Neuronal stem cell (in vitro differentiated cells): ENCODE results near the gene TSHZ2.

Source experiments
- DNase-seq: peaks from one replicate; pipeline ENCODE4 v3.0.0-alpha.2; 2013; ENCODE audit warnings: low spot score
- H2AFZ ChIP-seq: one replicate; pipeline ENCODE4 v1.6.1; 2013; ENCODE audit warnings: mild to moderate bottlenecking, low read length, inconsistent platforms
- H2AK5ac ChIP-seq: 2 replicates; pipeline ENCODE4 v1.6.1; 2013; ENCODE audit warnings: low read depth, mild to moderate bottlenecking, inconsistent platforms, low read length, moderate library complexity, mixed read lengths
- H2BK120ac ChIP-seq: 2 replicates; pipeline ENCODE4 v1.6.1; 2013; ENCODE audit warnings: low read depth, mild to moderate bottlenecking, inconsistent platforms, low read length, moderate library complexity, mixed read lengths
- H2BK12ac ChIP-seq: one replicate; pipeline ENCODE4 v1.6.1; 2013; ENCODE audit warnings: low read length, inconsistent platforms
- H2BK15ac ChIP-seq: 2 replicates; pipeline ENCODE4 v1.6.1; 2013; ENCODE audit warnings: mild to moderate bottlenecking, low read length, inconsistent platforms, mixed read lengths
- H2BK5ac ChIP-seq: one replicate; pipeline ENCODE4 v1.6.1; 2013; ENCODE audit warnings: inconsistent platforms, mild to moderate bottlenecking, low read length, moderate library complexity
- H3K14ac ChIP-seq: one replicate; pipeline ENCODE4 v1.6.1; 2013; ENCODE audit warnings: low read length, inconsistent platforms
- H3K18ac ChIP-seq: 2 replicates; pipeline ENCODE4 v1.6.1; 2013; ENCODE audit warnings: low read length, inconsistent platforms
- H3K23ac ChIP-seq: 2 replicates; pipeline ENCODE4 v1.6.1; 2013; ENCODE audit warnings: low read depth, mild to moderate bottlenecking, mixed read lengths, low read length, inconsistent platforms; ENCODE audit not compliant: poor library complexity
- H3K27ac ChIP-seq: replicated peaks from 3 replicates; pipeline ENCODE4 v1.5.1; 2013; ENCODE audit warnings: low read length, inconsistent platforms
- H3K27me3 ChIP-seq, 3 experiments: 2 replicates each; pipeline ENCODE4 v1.6.1; 2013; ENCODE audit warnings: low read length in 3 of 3, mild to moderate bottlenecking in 2 of 3, inconsistent platforms in 1 of 3, low read depth in 1 of 3, mixed read lengths in 1 of 3, moderate library complexity in 1 of 3; ENCODE audit not compliant: control insufficient read depth in 3 of 3, insufficient read depth in 3 of 3
- H3K36me3 ChIP-seq, 2 donors: replicated peaks in 1 of 2; 2 replicates each; pipeline ENCODE4 v1.6.1; 2013; ENCODE audit warnings: low read length in 2 of 2; ENCODE audit not compliant: control insufficient read depth in 2 of 2, insufficient read depth in 2 of 2
- H3K4ac ChIP-seq: 2 replicates; pipeline ENCODE4 v1.6.1; 2013; ENCODE audit warnings: inconsistent platforms, mild to moderate bottlenecking, low read length, moderate library complexity
- H3K4me1 ChIP-seq, 2 donors: 1 replicate in 1 of 2; 2 replicates in 1 of 2; pipeline ENCODE4 v1.6.1; 2013; ENCODE audit warnings: low read length in 2 of 2, low read depth in 1 of 2; ENCODE audit not compliant: control insufficient read depth in 2 of 2, insufficient read depth in 1 of 2
- H3K4me2 ChIP-seq: one replicate; pipeline ENCODE4 v1.6.1; 2013; ENCODE audit warnings: mild to moderate bottlenecking, low read length, inconsistent platforms; ENCODE audit not compliant: insufficient read depth, poor library complexity, severe bottlenecking
- H3K4me3 ChIP-seq, 2 donors: 2 replicates each; pipeline ENCODE4 v1.5.1; 2013; ENCODE audit warnings: low read length in 2 of 2, mild to moderate bottlenecking in 2 of 2, inconsistent platforms in 1 of 2, moderate library complexity in 1 of 2
- H3K79me1 ChIP-seq: one replicate; pipeline ENCODE4 v1.6.1; 2013; ENCODE audit warnings: low read depth, mild to moderate bottlenecking, inconsistent platforms, low read length, moderate library complexity
- H3K9ac ChIP-seq: one replicate; pipeline ENCODE4 v1.6.1; 2013; ENCODE audit warnings: mild to moderate bottlenecking, low read depth, low read length, inconsistent platforms; ENCODE audit not compliant: poor library complexity
- H3K9me3 ChIP-seq, 2 donors: replicated peaks in 1 of 2; 2 replicates each; pipeline versions ENCODE3 to v1.6.1; 2013; ENCODE audit warnings: low read length in 2 of 2, mild to moderate bottlenecking in 2 of 2, inconsistent platforms in 1 of 2, low read depth in 1 of 2, mixed read lengths in 1 of 2, moderate library complexity in 1 of 2; ENCODE audit not compliant: control insufficient read depth in 2 of 2, insufficient read depth in 1 of 2
- H4K8ac ChIP-seq: one replicate; pipeline ENCODE4 v1.6.1; 2013; ENCODE audit warnings: low read depth, mild to moderate bottlenecking, inconsistent platforms, low read length, moderate library complexity
- H4K91ac ChIP-seq: one replicate; pipeline ENCODE4 v1.6.1; 2013; ENCODE audit warnings: low read length, low read depth, mild to moderate bottlenecking, inconsistent platforms; ENCODE audit not compliant: poor library complexity
- WGBS, 2 donors: extraction: QIAGEN DNeasy Blood & Tissue Kit; methylation state at CpG; one replicate each; pipeline ENCODE4 v1.1.7; 2013; ENCODE audit warnings: missing lambda C conversion rate in 2 of 2, mixed read lengths in 1 of 2; ENCODE audit not compliant: insufficient read length in 2 of 2, insufficient replicate concordance in 1 of 2; ENCODE audit errors: extremely low coverage in 2 of 2; 5-methylcytosine and 5-hydroxymethylcytosine counted together

TSHZ2 gene

DNA sequence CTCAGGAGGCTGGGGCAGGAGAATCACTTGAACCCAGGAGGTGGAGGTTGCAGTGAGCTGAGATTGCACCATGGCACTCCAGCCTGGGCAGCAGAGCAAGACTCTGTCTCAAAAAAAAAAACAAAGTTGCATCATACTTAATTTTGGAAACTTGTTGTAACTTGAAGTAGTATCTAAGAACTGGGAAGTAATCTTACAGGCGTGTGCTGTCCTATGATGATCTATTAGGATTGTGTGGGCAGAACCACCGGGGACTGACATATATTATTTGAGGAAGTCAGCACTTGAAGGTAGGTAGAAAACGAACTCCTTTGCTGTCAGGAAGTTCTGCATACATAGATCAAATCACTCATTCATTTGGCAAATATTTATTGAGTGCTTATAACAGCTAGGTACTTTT lies 433.0 kb downstream of the TSHZ2 start:
- Histone ChIP-seq H2BK5ac (no peak overlapping the region), H2AK5ac (no peak overlapping the region), H2AFZ (no peak overlapping the region), H3K4me3 (no peak overlapping the region), H3K4ac (no peak overlapping the region), H3K27ac (no peak overlapping the region), H3K14ac (no peak overlapping the region), H3K9me3 (peaks cover 2% of the 10 kb centered on the region in 2 donors), H2BK15ac (no peak overlapping the region), H3K23ac (no peak overlapping the region), H3K27me3 (no peaks in the 10 kb centered on the region), H3K9ac (no peak overlapping the region), H3K4me2 (no peak overlapping the region), H3K18ac (no peak overlapping the region), H2BK120ac (no peak overlapping the region), H3K36me3 (no peaks in the 10 kb centered on the region), H3K4me1 (peaks cover 4 to 8% of the 10 kb centered on the region in 2 donors), H4K8ac (no peak overlapping the region), H4K91ac (no peak overlapping the region), H3K79me1 (no peaks in the 10 kb centered on the region), H2BK12ac (no peak overlapping the region)
- no CpG with 5 or more reads among the region's 3 CpGs for WGBS, 2 donors
- DNase-seq, result no peak

DNA sequence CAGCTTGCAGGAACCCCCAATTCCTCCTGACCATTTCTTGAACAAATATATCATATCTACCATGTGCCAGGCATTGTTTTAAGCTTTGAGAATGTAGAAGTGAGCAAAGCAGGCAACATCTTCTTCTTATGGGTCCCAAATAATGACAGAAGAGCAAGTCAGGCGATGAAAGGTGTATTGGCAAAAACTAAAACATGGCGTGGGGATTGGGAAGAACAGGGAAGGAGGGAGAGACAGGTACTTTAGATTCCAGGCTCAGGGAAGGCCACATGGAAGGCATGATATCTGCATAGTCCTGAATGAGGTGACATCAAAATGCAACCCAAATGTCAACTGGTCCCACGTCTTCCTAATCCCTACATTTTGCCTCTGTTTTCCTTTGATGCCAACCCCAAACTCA lies 434.4 kb downstream of the TSHZ2 start:
- no peaks in the 10 kb centered on the region for H3K36me3 ChIP-seq
- WGBS, 2 donors, result no CpG with 5 or more reads among the region's 3 CpGs
- no peak overlapping the region for H2BK15ac ChIP-seq

DNA sequence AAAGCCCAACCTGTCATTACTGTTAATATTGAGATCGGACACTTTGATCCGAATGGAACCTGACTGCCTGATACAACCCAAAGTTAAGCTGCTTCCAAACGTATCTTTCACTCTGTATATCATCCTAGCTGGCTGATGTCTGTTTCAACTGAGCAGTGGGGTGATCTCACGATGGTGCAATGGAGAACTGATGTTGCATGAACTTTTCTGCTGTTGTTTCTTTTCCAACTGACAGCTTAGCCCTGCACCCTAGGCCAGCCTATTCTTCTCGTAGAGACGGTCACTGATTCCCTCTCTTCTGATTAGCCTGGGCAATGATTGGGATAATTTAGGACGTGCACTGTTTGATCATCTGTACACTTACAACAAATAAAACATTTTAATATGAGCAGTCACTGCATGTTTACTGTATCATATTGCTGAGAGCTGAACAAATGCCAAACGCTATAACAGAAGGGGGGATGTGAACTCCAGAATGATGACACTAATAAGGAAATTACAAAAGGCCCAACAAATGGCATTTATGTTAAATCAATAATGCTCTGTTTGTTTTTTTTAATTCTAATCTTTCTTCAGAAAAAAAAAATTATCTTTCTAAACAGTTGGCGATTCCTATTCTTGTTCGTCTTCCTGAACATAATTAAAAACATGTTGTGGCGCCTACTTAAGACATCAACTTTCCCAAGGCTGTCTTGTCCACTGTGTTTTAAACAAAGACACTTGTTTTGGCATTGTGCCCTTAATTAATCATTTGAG lies 436.7 kb downstream of the TSHZ2 start:
- Histone ChIP-seq H2BK5ac (no peak overlapping the region), H4K91ac (no peak overlapping the region), H3K27me3 (no peaks in the 10 kb centered on the region), H4K8ac (no peak overlapping the region), H3K4me3 (no peak overlapping the region), H2BK12ac (no peak overlapping the region), H3K4ac (no peak overlapping the region), H3K9ac (no peak overlapping the region), H2BK15ac (no peak overlapping the region), H2AK5ac (no peak overlapping the region), H3K23ac (no peak overlapping the region), H3K9me3 (peaks cover 0 to 3% of the 10 kb centered on the region in 2 donors), H3K4me2 (no peak overlapping the region), H2AFZ (no peak overlapping the region), H3K79me1 (no peaks in the 10 kb centered on the region), H3K36me3 (no peaks in the 10 kb centered on the region), H3K4me1 (peaks cover 17% of the 10 kb centered on the region in 2 donors), H3K18ac (no peak overlapping the region), H3K27ac (no peak overlapping the region), H3K14ac (no peak overlapping the region), H2BK120ac (no peak overlapping the region)
- DNase-seq, result no peak
- no CpG with 5 or more reads among the region's 11 CpGs for WGBS, 2 donors

More for the DNA sequence above, 434.4 kb downstream of the TSHZ2 start:
- Histone ChIP-seq H2AFZ (no peak overlapping the region), H3K14ac (no peak overlapping the region), H3K27me3 (no peaks in the 10 kb centered on the region), H3K23ac (no peak overlapping the region), H3K79me1 (no peaks in the 10 kb centered on the region), H3K9me3 (peaks cover 0 to 3% of the 10 kb centered on the region in 2 donors), H3K4ac (no peak overlapping the region), H2BK120ac (no peak overlapping the region), H3K4me3 (no peak overlapping the region), H4K8ac (no peak overlapping the region), H3K27ac (no peak overlapping the region), H3K4me1 (peaks cover 4 to 8% of the 10 kb centered on the region in 2 donors), H3K9ac (no peak overlapping the region), H2BK5ac (no peak overlapping the region), H2BK12ac (no peak overlapping the region), H4K91ac (no peak overlapping the region), H3K18ac (no peak overlapping the region), H2AK5ac (no peak overlapping the region), H3K4me2 (no peak overlapping the region)
- DNase-seq, result no peak

DNA sequence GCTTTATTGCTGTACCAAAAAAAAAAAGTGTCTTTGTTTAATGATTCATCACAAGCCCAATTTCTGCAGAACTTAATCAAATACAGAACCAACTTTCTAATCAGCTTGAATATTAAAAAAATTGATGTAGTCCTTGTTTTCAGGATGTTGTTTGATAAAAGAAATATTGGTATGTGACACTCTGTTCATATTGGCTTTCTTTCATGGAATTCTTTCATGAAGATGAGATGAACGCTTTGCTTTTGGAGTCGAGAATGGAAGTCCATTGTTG lies 437.2 kb downstream of the TSHZ2 start:
- Histone ChIP-seq H3K14ac (no peak overlapping the region), H3K79me1 (no peaks in the 10 kb centered on the region)

More for the DNA sequence above, 437.2 kb downstream of the TSHZ2 start:
- Histone ChIP-seq H2AFZ (no peak overlapping the region), H3K4me3 (no peak overlapping the region), H4K91ac (no peak overlapping the region), H3K36me3 (no peaks in the 10 kb centered on the region), H3K23ac (no peak overlapping the region), H3K27me3 (no peaks in the 10 kb centered on the region), H3K4me2 (no peak overlapping the region), H2BK120ac (no peak overlapping the region), H3K4me1 (peaks cover 17% of the 10 kb centered on the region in 2 donors), H2BK12ac (no peak overlapping the region), H2AK5ac (no peak overlapping the region), H2BK5ac (no peak overlapping the region), H2BK15ac (no peak overlapping the region), H3K4ac (no peak overlapping the region), H4K8ac (no peak overlapping the region), H3K27ac (no peak overlapping the region), H3K18ac (no peak overlapping the region), H3K9ac (no peak overlapping the region), H3K9me3 (peaks cover 0 to 3% of the 10 kb centered on the region in 2 donors)
- no CpG with 5 or more reads among the region's 2 CpGs for WGBS, 2 donors
- no peak for DNase-seq
